Right renal pelvis (tissue), 4 donors: Measurements from ENCODE around the gene LZTR1. TPM values are rescaled to one million over a fixed set of nuclear protein-coding genes. Genes with fewer than 3 reads are reported as not detected.

Source experiments
- DNase-seq, 4 donors: peaks; one replicate each; pipeline ENCODE4 v3.0.0-alpha.2; 2013; ENCODE audit warnings: low read depth in 4 of 4, low spot score in 3 of 4, missing footprints in 1 of 4
- polyA plus RNA-seq, 4 donors: library from polyadenylated mRNA; unstranded; fragments of 120-200 nt; gene quantifications; one replicate each; pipeline ENCODE4 v1.2.1, GENCODE V29; 2013; ENCODE audit not compliant: insufficient read length in 4 of 4

The LZTR1 gene
- polyA plus RNA-seq, 4 donors = 43.3 to 55.0 (median 49.1) TPM

GRCh38 chr22:21012446-21013407, 30.6 kb downstream of the LZTR1 start:
- no peak for DNase-seq

DNA sequence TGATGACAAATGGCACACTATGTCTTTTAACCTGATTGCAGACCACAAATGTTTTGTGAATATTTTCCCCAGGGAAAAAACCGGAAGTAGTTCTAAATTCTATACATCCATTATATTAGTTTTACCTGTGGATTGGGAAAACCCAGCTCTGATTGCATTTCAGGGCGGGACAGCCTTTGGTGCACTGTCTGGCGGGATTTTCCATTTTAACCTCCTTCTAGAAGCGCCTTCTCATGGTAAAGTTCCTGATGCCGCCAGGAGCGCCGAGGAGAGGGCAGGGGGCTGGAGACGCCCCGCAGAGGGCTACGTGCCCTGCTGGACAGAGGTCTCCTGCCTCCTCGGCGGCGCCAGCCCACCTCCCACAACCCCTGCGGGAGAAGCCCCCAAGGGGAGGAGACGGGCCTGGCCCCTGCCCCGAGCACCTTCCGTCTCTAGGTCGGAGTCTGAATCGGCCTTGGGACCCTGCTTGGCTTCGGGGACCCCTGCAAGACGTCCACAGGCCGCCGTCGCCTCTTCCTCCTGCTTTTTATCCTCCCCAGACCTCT, 31.6 kb downstream of the LZTR1 start:
- DNase-seq = no peak

GRCh38 chr22:21014202-21014725, 32.2 kb downstream of the LZTR1 start:
- peak; percentile 87 to 91 (median 88) for DNase-seq

DNA sequence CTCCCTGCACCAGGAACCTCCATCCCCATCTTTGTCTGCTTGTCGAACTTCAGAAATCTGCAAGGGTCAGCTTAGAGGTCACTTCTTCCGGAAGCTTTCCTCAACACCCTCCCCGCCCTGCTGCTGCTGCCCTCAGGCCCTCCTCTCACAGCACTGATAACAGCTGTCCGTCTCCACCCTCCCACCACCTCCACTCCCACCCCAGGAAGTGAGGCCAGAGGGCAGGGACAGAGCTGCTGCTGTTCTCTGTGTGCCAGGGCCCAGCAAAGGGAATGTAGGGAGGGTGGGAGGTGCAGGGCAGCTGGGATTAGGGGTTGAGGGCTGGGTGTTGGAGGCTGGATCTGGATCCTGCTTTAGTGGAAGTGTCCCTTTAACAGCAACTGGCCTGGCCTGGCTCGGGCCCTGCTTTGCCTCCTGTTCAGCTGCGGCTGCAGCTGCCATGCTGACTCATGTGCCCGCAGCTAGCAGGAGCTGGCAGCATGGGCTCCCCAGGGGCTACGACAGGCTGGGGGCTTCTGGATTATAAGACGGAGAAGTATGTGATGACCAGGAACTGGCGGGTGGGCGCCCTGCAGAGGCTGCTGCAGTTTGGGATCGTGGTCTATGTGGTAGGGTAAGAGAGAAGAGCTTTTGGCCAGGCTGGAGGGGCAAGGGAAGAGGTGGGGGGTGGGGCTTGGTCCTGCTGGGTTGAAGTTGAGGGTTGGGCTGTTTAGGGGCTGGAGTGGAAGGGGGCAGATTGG, 32.8 kb downstream of the LZTR1 start, which contains the start of gene P2RX6:
P2RX6 (plus strand) TSS at position 440 of the 740 bp plus-strand sequence; CDS start at position 450, 10 bp downstream.
- DNase-seq = peak in 1 of 4 donors; percentile 38

DNA sequence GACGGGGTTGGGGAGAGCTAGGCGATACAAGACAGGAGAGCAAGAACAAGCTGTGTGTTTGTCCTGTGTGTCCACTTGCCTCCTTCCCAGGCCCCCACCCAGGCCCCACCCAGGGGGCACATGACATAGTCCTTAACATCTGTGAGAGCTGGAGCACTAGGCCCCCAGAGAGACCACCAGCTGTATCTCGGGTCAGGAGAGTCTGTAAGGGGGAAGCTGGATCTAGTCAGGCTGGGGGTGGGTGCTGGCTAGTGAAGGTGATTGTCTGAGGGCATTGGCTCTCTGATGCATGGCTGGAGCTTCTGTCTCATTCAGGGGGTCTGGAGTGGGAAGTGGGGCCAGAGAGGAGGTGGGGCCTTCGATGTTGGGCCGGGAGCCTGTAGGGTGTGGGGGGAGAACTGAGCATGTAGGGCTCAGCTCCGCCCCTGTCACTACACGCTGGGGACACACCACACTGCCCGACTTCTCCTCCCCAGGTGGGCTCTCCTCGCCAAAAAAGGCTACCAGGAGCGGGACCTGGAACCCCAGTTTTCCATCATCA, 33.4 kb downstream of the LZTR1 start:
- DNase-seq = no peak

- no peak for DNase-seq
Observed at GRCh38 chr22:21016644-21017420, 34.7 kb downstream of the LZTR1 start.

DNA sequence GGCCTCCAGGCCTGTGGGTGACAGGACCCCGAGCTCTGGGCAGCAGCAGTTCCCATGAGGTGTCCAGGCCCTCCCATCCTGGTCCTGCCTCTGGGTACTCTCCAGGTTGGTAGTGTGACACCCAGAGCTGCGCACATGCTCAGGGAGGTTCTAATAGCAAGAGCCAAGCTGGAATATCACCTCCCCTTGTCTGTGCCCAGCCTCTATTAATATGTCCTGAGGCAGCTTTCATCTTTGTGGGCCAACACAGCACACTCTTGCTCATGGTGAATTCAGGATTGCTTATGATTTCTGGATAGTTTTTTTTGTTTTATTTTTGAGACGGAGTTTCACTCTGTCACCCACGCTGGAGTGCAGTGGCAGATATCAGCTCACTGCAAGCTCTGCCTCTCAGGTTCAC, 36.2 kb downstream of the LZTR1 start:
- DNase-seq = no peak

DNA sequence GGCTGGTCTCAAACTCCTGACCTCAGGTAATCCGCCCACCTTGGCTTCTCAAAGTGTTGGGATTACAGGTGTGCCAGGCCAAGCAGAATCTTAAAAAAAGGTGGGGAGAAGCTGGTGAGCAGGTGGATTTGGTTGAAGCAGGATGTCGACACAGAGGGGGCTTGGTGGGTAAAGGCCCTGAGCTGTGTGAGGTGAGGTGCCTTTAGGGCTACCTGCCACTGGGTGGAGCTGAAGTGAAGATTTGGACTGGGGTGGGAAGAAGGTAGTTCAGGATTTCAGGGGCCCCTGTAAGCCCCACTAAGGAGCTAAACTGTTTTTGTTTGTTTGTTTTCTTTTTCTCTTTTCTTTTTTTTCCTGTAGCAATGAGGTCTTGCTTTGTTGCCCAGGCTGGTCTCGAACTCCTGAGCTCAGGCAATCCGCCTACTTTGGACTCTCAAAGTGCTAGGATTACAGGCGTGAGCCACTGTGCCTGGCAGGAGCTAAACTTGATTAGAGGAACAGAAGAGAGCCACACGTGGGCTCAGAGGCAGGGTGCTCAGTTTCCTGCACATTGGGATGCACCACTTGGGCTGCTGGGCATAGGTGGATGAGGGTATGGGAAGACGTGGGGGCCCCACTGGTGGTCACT, 38.8 kb downstream of the LZTR1 start:
- DNase-seq = no peak

- DNase-seq = no peak
Observed at GRCh38 chr22:21022507-21022906, 40.4 kb downstream of the LZTR1 start.

GRCh38 chr22:21022955-21023614, 41.0 kb downstream of the LZTR1 start:
- DNase-seq = no peak

GRCh38 chr22:21025266-21025665, 43.2 kb downstream of the LZTR1 start:
- DNase-seq = no peak

- no peak for DNase-seq
Observed at GRCh38 chr22:21025763-21026755, 44.0 kb downstream of the LZTR1 start.

- no peak for DNase-seq
Observed at GRCh38 chr22:21026783-21027692, 44.9 kb downstream of the LZTR1 start.

- no peak for DNase-seq
Observed at GRCh38 chr22:21028277-21029251, 46.5 kb downstream of the LZTR1 start.

GRCh38 chr22:21029486-21030025, 47.5 kb downstream of the LZTR1 start:
- DNase-seq = no peak
